Epithelial cell of proximal tubule (primary cell): Measurements from ENCODE around the gene SLC10A7. TPM values are rescaled to one million over a fixed set of nuclear protein-coding genes. Genes with fewer than 3 reads are reported as not detected.

ENCODE experiments used
- DNase-seq: peaks from one replicate; pipeline ENCODE4 v3.0.0-alpha.2; 2011; ENCODE audit warnings: low read depth
- H3K4me3 ChIP-seq: 2 replicates; pipeline ENCODE4 v1.5.1; 2011; ENCODE audit warnings: low read depth, mild to moderate bottlenecking, low read length
- total RNA-seq: library from RNA; depleted of rRNA; stranded (reverse); fragments of >200 nt; gene quantifications from 2 replicates; pipeline ENCODE4 v1.2.3, GENCODE V29; 2015
- TF ChIP-seq, protein P1 (sequence below): conservative IDR thresholded peaks from 2 replicates; pipeline ENCODE4 v1.5.1; 2012; ENCODE audit warnings: low read depth, mild to moderate bottlenecking, low read length

SLC10A7 gene
- total RNA-seq, 1 donor from 2014 or later, result 3.8 TPM

DNA sequence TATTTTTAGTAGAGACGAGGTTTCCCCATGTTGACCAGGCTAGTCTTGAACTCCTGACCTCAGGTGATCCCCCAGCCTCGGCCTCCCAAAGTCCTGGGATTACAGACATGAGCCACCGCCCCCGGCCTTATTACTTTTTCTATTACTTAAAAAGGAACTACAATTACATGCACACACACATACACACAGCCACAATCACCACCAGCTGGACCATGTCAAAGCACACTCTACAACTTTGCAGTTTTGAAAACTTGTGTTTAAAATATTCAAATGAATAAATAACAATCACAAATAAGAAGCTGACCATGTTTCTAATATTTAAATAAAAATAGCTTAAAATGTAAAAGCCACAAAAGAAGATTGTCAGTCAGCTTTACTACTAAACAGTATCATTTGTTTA, 23.4 kb downstream of the SLC10A7 start:
- TF ChIP-seq, protein P1, sequence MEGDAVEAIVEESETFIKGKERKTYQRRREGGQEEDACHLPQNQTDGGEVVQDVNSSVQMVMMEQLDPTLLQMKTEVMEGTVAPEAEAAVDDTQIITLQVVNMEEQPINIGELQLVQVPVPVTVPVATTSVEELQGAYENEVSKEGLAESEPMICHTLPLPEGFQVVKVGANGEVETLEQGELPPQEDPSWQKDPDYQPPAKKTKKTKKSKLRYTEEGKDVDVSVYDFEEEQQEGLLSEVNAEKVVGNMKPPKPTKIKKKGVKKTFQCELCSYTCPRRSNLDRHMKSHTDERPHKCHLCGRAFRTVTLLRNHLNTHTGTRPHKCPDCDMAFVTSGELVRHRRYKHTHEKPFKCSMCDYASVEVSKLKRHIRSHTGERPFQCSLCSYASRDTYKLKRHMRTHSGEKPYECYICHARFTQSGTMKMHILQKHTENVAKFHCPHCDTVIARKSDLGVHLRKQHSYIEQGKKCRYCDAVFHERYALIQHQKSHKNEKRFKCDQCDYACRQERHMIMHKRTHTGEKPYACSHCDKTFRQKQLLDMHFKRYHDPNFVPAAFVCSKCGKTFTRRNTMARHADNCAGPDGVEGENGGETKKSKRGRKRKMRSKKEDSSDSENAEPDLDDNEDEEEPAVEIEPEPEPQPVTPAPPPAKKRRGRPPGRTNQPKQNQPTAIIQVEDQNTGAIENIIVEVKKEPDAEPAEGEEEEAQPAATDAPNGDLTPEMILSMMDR, result no peak
- DNase-seq, result no peak
- no peak overlapping the region for H3K4me3 ChIP-seq

DNA sequence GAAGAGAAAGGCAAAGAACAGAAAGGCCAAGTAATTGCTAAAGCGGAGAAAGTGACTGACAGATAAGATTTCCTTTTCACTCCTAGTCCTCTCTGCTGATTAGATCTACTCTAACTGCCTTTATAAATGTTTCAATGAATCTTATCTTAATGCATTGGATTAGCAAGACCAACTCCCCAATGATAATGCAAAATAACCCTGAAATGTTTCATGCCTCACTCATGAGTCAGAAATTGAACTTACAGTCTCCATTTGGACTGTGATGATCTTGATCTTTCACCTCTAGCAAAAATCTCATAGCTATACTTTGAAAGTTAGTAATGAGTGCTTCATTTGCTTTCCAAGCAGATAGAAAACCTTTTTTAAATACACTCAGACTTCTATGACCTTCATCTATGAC, 26.5 kb downstream of the SLC10A7 start:
- no peak for DNase-seq
- TF ChIP-seq, protein P1, result no peak

DNA sequence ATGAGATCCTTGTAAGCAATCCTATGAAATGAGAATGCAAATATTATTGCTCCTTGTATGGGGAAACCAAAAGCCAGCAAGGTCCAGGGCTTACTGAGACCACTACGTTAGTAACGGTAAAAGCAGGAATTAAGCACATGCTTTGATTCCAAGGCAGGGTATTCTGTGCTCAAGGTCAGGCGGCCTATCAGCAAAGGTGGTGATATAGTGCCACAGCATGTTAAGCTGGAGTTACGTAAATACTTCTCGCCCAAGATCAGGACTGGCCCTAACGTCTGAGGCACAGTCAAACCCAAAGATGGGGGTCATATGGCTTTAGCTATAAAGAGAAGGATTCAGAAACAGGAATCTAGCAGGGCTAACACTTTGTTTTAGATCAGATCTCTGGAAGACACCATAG, 27.6 kb downstream of the SLC10A7 start:
- no peak for DNase-seq
- TF ChIP-seq, protein P1, result no peak
- H3K4me3 ChIP-seq, result no peak overlapping the region

More for the DNA sequence above, 26.5 kb downstream of the SLC10A7 start:
- no peak overlapping the region for H3K4me3 ChIP-seq

DNA sequence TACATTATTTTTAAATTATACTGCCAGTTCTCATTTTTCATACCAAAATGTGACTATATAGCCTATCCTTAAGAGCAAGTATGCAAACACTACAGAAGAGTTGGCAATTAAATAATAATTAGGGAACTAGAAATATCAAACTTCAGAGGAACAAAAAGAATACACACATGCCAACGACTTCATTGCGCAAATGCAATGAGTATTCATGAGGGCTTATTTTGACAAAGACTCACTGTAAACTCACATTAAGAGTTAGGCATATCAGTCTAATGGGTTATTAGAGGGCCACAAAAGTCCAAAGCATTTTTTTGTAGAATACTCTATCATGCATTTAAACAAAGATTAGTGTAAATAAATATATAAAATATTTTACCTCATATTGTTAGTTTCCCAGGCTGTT, 31.6 kb downstream of the SLC10A7 start:
- TF ChIP-seq, protein P1, result no peak
- no peak for DNase-seq
- H3K4me3 ChIP-seq, result no peak overlapping the region

DNA sequence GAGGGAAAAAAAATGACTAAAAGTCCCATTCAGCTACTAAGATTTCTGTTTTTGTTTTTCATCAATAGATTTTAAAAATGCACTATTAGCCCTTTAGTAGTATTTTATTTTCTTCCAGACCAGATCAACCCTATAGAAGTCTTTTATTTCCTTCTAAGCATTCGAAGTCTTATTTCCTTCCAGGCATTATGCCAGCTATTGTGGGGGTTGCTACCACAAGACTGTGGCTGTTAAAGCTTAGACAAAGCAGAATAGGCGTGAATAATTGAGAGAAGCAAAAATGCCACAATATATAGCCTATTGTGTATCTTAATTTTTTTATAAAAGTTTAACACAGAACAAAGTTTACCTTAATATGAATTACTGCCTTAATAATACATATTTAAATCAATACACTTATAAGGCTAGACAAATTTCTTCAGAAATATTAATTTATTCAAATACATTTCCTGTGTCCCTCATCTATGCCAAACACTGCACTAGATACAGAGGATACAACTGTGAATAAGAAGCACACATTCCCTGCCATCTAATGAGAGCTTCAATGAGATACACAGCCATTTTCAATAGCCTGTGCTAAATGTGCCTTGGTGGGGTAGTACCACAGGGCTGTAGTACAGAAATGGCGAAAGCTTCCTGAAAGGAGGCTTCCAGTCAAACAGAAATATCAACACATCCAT, 33.1 kb downstream of the SLC10A7 start:
- TF ChIP-seq, protein P1, result no peak
- H3K4me3 ChIP-seq, result no peak overlapping the region
- DNase-seq, result no peak

DNA sequence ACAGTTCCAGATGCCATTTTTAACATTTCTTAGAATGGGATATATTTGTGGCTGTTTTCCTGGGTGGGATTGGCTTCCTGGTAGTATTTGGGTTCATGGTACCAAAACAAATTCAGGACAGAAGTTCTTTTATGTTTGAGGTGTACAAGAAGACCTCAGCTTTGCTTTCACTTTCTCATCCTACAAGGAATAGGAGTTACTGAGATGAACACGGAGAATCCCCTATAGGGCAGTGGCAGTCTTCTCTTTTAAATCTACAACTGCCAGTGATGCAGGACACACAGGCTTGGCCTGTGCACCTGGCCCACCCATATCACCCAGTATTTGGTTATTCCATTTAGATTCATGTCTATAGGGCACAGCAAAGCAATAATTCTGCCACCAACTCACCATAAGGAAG, 35.2 kb downstream of the SLC10A7 start:
- H3K4me3 ChIP-seq, result no peak overlapping the region
- DNase-seq, result no peak
- TF ChIP-seq, protein P1, result no peak

DNA sequence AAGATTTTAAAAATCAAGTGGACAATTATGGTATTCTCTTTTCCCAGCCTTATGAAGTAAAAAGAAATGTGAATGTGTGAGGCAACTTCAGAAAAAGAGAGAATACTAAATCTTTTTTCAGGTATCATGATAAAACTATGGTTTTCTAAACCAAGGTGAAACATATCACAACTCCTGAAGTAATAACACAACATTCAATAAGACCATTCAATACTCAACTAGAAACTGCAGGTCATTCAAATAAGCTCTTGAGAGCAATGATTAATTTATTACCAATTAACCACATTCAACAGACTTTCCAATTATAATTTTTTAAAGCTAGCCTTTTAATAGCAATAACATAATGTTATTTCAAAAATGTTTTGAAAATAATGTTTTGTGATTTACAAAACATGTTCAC, 35.8 kb downstream of the SLC10A7 start:
- no peak for DNase-seq
- TF ChIP-seq, protein P1, result no peak
- H3K4me3 ChIP-seq, result no peak overlapping the region
